Caco-2 (cell line): ENCODE measurements around the gene ADGRV1. TPM values are rescaled to one million over a fixed set of nuclear protein-coding genes. Genes with fewer than 3 reads are reported as not detected.

ENCODE experiments used
- BruUV-seq: library from RNA; stranded (reverse); fragments of 400-500 nt; replicated peaks from 2 replicates; lab custom pipeline; 2021; lab: Mats Ljungman, UMichigan
- CTCF ChIA-PET: fragments of 300-600 bp; sonication (Branson Sonifier 250); formaldehyde crosslinking; loops from one replicate; lab custom pipeline; 2022; ENCODE audit warnings: antibody characterized with exemption; lab: Charles Lee
- POLR2A ChIA-PET: fragments of 300-600 bp; sonication (Branson Sonifier 250); formaldehyde crosslinking; loops from one replicate; lab custom pipeline; 2022; ENCODE audit warnings: antibody characterized with exemption; lab: Charles Lee
- DNase-seq, 2 experiments: peaks; one replicate each; pipeline versions ENCODE4 v3.0.0 to v3.0.0-alpha.2; 2020 to 2022
- H3K27me3 ChIP-seq: replicated peaks from 2 replicates; pipeline ENCODE4 v1.6.0; 2011; ENCODE audit warnings: low read length; ENCODE audit not compliant: control insufficient read depth, insufficient read depth
- H3K36me3 ChIP-seq: 2 replicates; pipeline ENCODE4 v1.5.1; 2011; ENCODE audit warnings: low read length; ENCODE audit not compliant: control insufficient read depth, insufficient read depth
- H3K4me1 ChIP-seq: fragments of 250-450 bp; sonication (Bioruptor Pico); 2 replicates; pipeline ENCODE4 v1.5.1; 2020; ENCODE audit warnings: mild to moderate bottlenecking
- H3K4me3 ChIP-seq: 2 replicates; pipeline ENCODE4 v1.5.1; 2011; ENCODE audit warnings: low read depth, mild to moderate bottlenecking, control low read depth, low read length
- H3K9me3 ChIP-seq: fragments of 250-450 bp; sonication (Bioruptor Pico); 2 replicates; pipeline ENCODE4 v1.5.1; 2020; ENCODE audit warnings: mild to moderate bottlenecking, moderate library complexity
- H3K27ac Mint-ChIP-seq: one replicate; pipeline ENCODE4 v1.8.0; 2022; ENCODE audit warnings: mixed read lengths; ENCODE audit not compliant: unreplicated experiment
- H3K27me3 Mint-ChIP-seq: one replicate; pipeline ENCODE4 v1.8.0; 2022; ENCODE audit warnings: mixed read lengths; ENCODE audit not compliant: insufficient read depth, unreplicated experiment
- H3K36me3 Mint-ChIP-seq: one replicate; pipeline ENCODE4 v1.8.0; 2022; ENCODE audit warnings: mild to moderate bottlenecking, mixed read lengths; ENCODE audit not compliant: insufficient read depth, unreplicated experiment
- H3K4me1 Mint-ChIP-seq: one replicate; pipeline ENCODE4 v1.8.0; 2022; ENCODE audit warnings: low read depth, mixed read lengths; ENCODE audit not compliant: unreplicated experiment
- H3K4me3 Mint-ChIP-seq: one replicate; pipeline ENCODE4 v1.8.0; 2022; ENCODE audit warnings: mild to moderate bottlenecking, moderate library complexity, mixed read lengths; ENCODE audit not compliant: unreplicated experiment
- H3K9me3 Mint-ChIP-seq: one replicate; pipeline ENCODE4 v1.8.0; 2022; ENCODE audit warnings: mixed read lengths; ENCODE audit not compliant: unreplicated experiment
- intact Hi-C: fragments of 100-400 bp; cut with micrococcal nuclease; formaldehyde crosslinking; loops from one replicate; pipeline ENCODE4 v1.10.0; 2022; ENCODE audit not compliant: unreplicated experiment
- total RNA-seq: library from RNA; stranded (reverse); gene quantifications from 2 replicates; pipeline ENCODE4 v1.2.3, GENCODE V29; 2022
- TF ChIP-seq, protein P1 (sequence below), 2 experiments: fragments of 200-600 bp in 1 of 2; IDR thresholded peaks; 1 replicate in 1 of 2; 2 replicates in 1 of 2; pipeline versions ENCODE4 v1.5.1 to v1.8.0; 2011 to 2022; ENCODE audit warnings: antibody characterized with exemption in 1 of 2, control low read depth in 1 of 2, inconsistent platforms in 1 of 2, low read depth in 1 of 2, low read length in 1 of 2, mild to moderate bottlenecking in 1 of 2, moderate library complexity in 1 of 2; ENCODE audit not compliant: insufficient read depth in 1 of 2, severe bottlenecking in 1 of 2, unreplicated experiment in 1 of 2

Gene ADGRV1
- total RNA-seq, 1 experiment from 2014 or later, result 23.2 TPM

DNA sequence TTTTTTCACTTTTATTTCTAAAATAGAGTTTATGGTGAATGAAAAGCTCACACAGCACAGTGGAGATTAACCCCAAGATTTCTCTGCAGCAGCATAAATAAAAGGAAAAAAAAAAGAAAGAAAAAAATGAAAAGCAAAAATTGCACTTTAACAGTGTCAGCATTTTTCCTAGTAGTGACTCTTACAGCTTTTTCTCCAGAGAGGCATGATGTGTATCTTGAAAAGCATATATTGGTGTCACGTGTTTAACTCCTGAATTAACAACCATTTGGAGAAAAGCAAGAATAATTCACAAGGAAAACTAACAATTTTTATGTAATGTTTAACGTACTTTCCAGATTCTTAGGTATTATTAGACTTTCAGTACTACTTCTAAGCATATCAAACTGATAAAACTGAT is 67.9 kb downstream of the ADGRV1 start:
- Mint-ChIP-seq H3K4me1 (no peaks in the 10 kb centered on the region), H3K36me3 (no peaks in the 10 kb centered on the region), H3K27me3 (no peaks in the 10 kb centered on the region), H3K4me3 (no peak overlapping the region), H3K27ac (no peak overlapping the region), H3K9me3 (no peaks in the 10 kb centered on the region)
- Histone ChIP-seq H3K4me3 (no peak overlapping the region), H3K36me3 (no peaks in the 10 kb centered on the region), H3K9me3 (no peaks in the 10 kb centered on the region), H3K27me3 (no peaks in the 10 kb centered on the region), H3K4me1 (no peaks in the 10 kb centered on the region)
- no peak for DNase-seq
- intact Hi-C loops, result no loop called here
- TF ChIP-seq, protein P1, sequence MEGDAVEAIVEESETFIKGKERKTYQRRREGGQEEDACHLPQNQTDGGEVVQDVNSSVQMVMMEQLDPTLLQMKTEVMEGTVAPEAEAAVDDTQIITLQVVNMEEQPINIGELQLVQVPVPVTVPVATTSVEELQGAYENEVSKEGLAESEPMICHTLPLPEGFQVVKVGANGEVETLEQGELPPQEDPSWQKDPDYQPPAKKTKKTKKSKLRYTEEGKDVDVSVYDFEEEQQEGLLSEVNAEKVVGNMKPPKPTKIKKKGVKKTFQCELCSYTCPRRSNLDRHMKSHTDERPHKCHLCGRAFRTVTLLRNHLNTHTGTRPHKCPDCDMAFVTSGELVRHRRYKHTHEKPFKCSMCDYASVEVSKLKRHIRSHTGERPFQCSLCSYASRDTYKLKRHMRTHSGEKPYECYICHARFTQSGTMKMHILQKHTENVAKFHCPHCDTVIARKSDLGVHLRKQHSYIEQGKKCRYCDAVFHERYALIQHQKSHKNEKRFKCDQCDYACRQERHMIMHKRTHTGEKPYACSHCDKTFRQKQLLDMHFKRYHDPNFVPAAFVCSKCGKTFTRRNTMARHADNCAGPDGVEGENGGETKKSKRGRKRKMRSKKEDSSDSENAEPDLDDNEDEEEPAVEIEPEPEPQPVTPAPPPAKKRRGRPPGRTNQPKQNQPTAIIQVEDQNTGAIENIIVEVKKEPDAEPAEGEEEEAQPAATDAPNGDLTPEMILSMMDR (IDR thresholded peaks at IDR 0.05; ENCODE audit: insufficient read depth in 1 of 2, low read depth in 1 of 2, low read length in 1 of 2, severe bottlenecking in 1 of 2, unreplicated experiment in 1 of 2), result no peak
- ChIA-PET CTCF (no interaction called here), POLR2A (no interaction called here)
- no TSS peak for BruUV-seq

DNA sequence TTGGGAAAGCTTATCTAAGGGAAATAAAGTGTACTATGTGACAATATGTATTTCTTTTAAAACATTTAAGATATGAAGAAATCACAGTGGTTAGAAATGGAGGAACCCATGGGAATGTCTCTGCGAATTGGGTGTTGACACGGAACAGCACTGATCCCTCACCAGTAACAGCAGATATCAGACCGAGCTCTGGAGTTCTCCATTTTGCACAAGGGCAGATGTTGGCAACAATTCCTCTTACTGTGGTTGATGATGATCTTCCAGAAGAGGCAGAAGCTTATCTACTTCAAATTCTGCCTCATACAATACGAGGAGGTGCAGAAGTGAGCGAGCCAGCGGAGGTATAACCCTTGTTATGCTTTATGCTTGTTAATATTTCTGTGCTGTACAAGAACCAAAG is 69.9 kb downstream of the ADGRV1 start:
- no peaks in the 10 kb centered on the region for H3K9me3 Mint-ChIP-seq
- H3K36me3 ChIP-seq, result no peaks in the 10 kb centered on the region
- H3K9me3 ChIP-seq, result no peaks in the 10 kb centered on the region
- no peaks in the 10 kb centered on the region for H3K36me3 Mint-ChIP-seq
- H3K27me3 Mint-ChIP-seq, result no peaks in the 10 kb centered on the region
- ChIA-PET POLR2A (no interaction called here), CTCF (no interaction called here)
- no TSS peak for BruUV-seq
- no peak for DNase-seq
- no peaks in the 10 kb centered on the region for H3K27me3 ChIP-seq
- H3K4me1 Mint-ChIP-seq, result no peaks in the 10 kb centered on the region
- no peaks in the 10 kb centered on the region for H3K4me1 ChIP-seq
- no peak overlapping the region for H3K4me3 Mint-ChIP-seq
- no peak overlapping the region for H3K27ac Mint-ChIP-seq
- H3K4me3 ChIP-seq, result no peak overlapping the region
- TF ChIP-seq, protein P1 (IDR thresholded peaks at IDR 0.05; ENCODE audit: insufficient read depth in 1 of 2, low read depth in 1 of 2, low read length in 1 of 2, severe bottlenecking in 1 of 2, unreplicated experiment in 1 of 2), result no peak
- intact Hi-C loops, result no loop called here

DNA sequence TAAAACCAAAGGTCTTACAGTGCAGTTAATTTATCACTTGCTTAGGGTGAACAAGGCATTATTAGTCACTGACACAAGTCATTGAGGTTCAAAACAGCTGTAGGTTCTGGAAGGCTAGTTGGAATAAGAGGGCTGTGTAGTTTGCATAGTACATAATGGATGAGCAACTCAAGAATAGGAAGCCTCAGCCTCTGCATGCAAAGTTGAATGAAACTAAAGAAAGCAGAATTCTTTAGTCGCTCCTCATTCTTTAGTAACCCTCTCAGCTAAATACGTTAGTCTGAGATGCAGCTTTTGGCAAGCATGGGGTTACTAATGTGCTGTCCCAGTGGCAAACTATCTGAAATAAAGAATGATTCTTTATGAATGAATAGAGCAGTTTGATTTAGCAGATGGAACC is 74.2 kb downstream of the ADGRV1 start:
- no peaks in the 10 kb centered on the region for H3K4me1 ChIP-seq
- no peaks in the 10 kb centered on the region for H3K9me3 Mint-ChIP-seq
- H3K36me3 Mint-ChIP-seq, result no peaks in the 10 kb centered on the region
- H3K27me3 ChIP-seq, result no peaks in the 10 kb centered on the region
- ChIA-PET POLR2A (no interaction called here), CTCF (no interaction called here)
- H3K27ac Mint-ChIP-seq, result no peak overlapping the region
- no peaks in the 10 kb centered on the region for H3K36me3 ChIP-seq
- DNase-seq, result no peak
- H3K4me1 Mint-ChIP-seq, result no peaks in the 10 kb centered on the region
- H3K4me3 ChIP-seq, result no peak overlapping the region
- H3K9me3 ChIP-seq, result no peaks in the 10 kb centered on the region
- no peak overlapping the region for H3K4me3 Mint-ChIP-seq
- BruUV-seq, result no TSS peak
- TF ChIP-seq, protein P1 (IDR thresholded peaks at IDR 0.05; ENCODE audit: insufficient read depth in 1 of 2, low read depth in 1 of 2, low read length in 1 of 2, severe bottlenecking in 1 of 2, unreplicated experiment in 1 of 2), result no peak
- intact Hi-C loops, result no loop called here
- H3K27me3 Mint-ChIP-seq, result no peaks in the 10 kb centered on the region
